Endothelial cell of umbilical vein (primary cell): ENCODE data around the gene SPNS2. TPM values are rescaled to one million over a fixed set of nuclear protein-coding genes. Genes with fewer than 3 reads are reported as not detected.

Experiments
- BruUV-seq: library from RNA; stranded (reverse); fragments of 400-500 nt; replicated peaks from 2 replicates; lab custom pipeline; 2021; lab: Mats Ljungman, UMichigan
- CTCF ChIA-PET: fragments of 300-600, 350-600 bp; sonication (Branson Sonifier 250); formaldehyde crosslinking; loops from one replicate; lab custom pipeline; 2021; ENCODE audit warnings: antibody characterized with exemption, inconsistent platforms; lab: Charles Lee
- POLR2A ChIA-PET: fragments of 300-600, 350-600 bp; sonication (Branson Sonifier 250); formaldehyde crosslinking; loops from one replicate; lab custom pipeline; 2021; ENCODE audit warnings: antibody characterized with exemption, inconsistent platforms; lab: Charles Lee
- DNase-seq: peaks from one replicate; pipeline ENCODE4 v3.0.0-alpha.2; 2011; ENCODE audit warnings: low read depth, low spot score
- FAIRE-seq: peaks from 2 replicates; lab custom pipeline; 2011; peaks lifted over from hg19 to GRCh38; lab: Jason Lieb, UNC
- H2AFZ ChIP-seq: 2 replicates; pipeline ENCODE4 v1.6.0; 2012; ENCODE audit warnings: low read depth, low read length, control low read depth, inconsistent platforms
- H3K27ac ChIP-seq: 2 replicates; pipeline ENCODE4 v1.5.1; 2011; ENCODE audit warnings: low read depth, mild to moderate bottlenecking, control low read depth, low read length, moderate library complexity; ENCODE audit not compliant: insufficient read depth
- H3K27me3 ChIP-seq, 2 experiments: 2 replicates each; pipeline versions ENCODE4 v1.6.0 to v1.6.1; 2011; ENCODE audit warnings: low read length in 2 of 2, mixed read lengths in 1 of 2; ENCODE audit not compliant: control insufficient read depth in 2 of 2, insufficient read depth in 2 of 2
- H3K36me3 ChIP-seq, 2 experiments: 2 replicates in 1 of 2; 3 replicates in 1 of 2; pipeline ENCODE4 v1.5.1; 2011; ENCODE audit warnings: low read length in 2 of 2, mild to moderate bottlenecking in 1 of 2, moderate library complexity in 1 of 2; ENCODE audit not compliant: control insufficient read depth in 2 of 2, insufficient read depth in 2 of 2; ENCODE audit errors: extremely low read depth in 1 of 2
- H3K4me1 ChIP-seq: 3 replicates; pipeline ENCODE4 v1.5.1; 2011; ENCODE audit warnings: mild to moderate bottlenecking, low read length; ENCODE audit not compliant: control insufficient read depth, insufficient read depth; ENCODE audit errors: extremely low read depth
- H3K4me2 ChIP-seq: 2 replicates; pipeline ENCODE4 v1.6.1; 2011; ENCODE audit warnings: low read length, control low read depth, mixed read lengths; ENCODE audit not compliant: insufficient read depth
- H3K4me3 ChIP-seq, 3 experiments: fragments of 200-600 bp in 1 of 3; sonication (generic), shearing (Covaris generic) in 1 of 3; replicated peaks in 1 of 3; 2 replicates each; pipeline ENCODE4 v1.5.1; 2011 to 2016; ENCODE audit warnings: control low read depth in 3 of 3, low read length in 3 of 3, mild to moderate bottlenecking in 2 of 3, inconsistent platforms in 1 of 3, low read depth in 1 of 3, moderate library complexity in 1 of 3; ENCODE audit not compliant: insufficient read depth in 1 of 3
- H3K79me2 ChIP-seq: 2 replicates; pipeline ENCODE4 v1.6.0; 2012; ENCODE audit warnings: low read length, inconsistent platforms; ENCODE audit not compliant: control insufficient read depth, insufficient read depth
- H3K9ac ChIP-seq: replicated peaks from 2 replicates; pipeline ENCODE3; 2011; ENCODE audit warnings: low read length, control low read depth; ENCODE audit not compliant: insufficient read depth; ENCODE audit errors: extremely low read depth
- H3K9me1 ChIP-seq: replicated peaks from 3 replicates; pipeline ENCODE4 v1.6.0; 2011; ENCODE audit warnings: mild to moderate bottlenecking, low read length; ENCODE audit not compliant: control insufficient read depth, insufficient read depth; ENCODE audit errors: extremely low read depth
- H3K9me3 ChIP-seq: replicated peaks from 2 replicates; pipeline ENCODE4 v1.5.1; 2012; ENCODE audit warnings: low read length, inconsistent platforms; ENCODE audit not compliant: control insufficient read depth, insufficient read depth
- H4K20me1 ChIP-seq: replicated peaks from 2 replicates; pipeline ENCODE3; 2011; ENCODE audit warnings: mild to moderate bottlenecking, low read length; ENCODE audit not compliant: control insufficient read depth, insufficient read depth; ENCODE audit errors: extremely low read depth
- EZH2 ChIP-seq: IDR thresholded peaks from 2 replicates; pipeline ENCODE4 v1.6.1; 2012; ENCODE audit warnings: borderline replicate concordance, low read depth, mild to moderate bottlenecking, moderate library complexity, low read length, inconsistent platforms; ENCODE audit not compliant: severe bottlenecking
- JUN ChIP-seq: IDR thresholded peaks from 2 replicates; pipeline ENCODE4 v1.6.1; 2011; ENCODE audit warnings: borderline replicate concordance, low read depth; ENCODE audit not compliant: insufficient read length, insufficient read depth
- POLR2AphosphoS5 ChIP-seq: IDR thresholded peaks from 2 replicates; pipeline ENCODE4 v1.6.1; 2012; ENCODE audit warnings: low read depth, mild to moderate bottlenecking, control low read depth, low read length, moderate library complexity; ENCODE audit not compliant: insufficient read depth
- dilution Hi-C: fragments of 300-500 bp; cut with MboI; formaldehyde crosslinking; loops from one replicate; pipeline ENCODE4 v1.15.0; 2019; ENCODE audit warnings: low sequenced_read_pairs; ENCODE audit not compliant: extremely low pct_ligation_motif_present
- intact Hi-C: fragments of 100-400 bp; cut with micrococcal nuclease; formaldehyde crosslinking; loops from one replicate; pipeline ENCODE4 v1.10.0; 2022
- polyA plus RNA-seq, 4 experiments: library from polyadenylated mRNA; depleted of rRNA in 3 of 4; stranded (reverse) in 3 of 4; unstranded in 1 of 4; fragments of >200 nt; gene quantifications; 2 replicates each; pipeline versions ENCODE4 v1.2.1 to v1.2.3, GENCODE V29; 2011 to 2012; ENCODE audit warnings: missing spikeins in 1 of 4
- total RNA-seq: library from RNA; stranded (reverse); gene quantifications from 2 replicates; pipeline ENCODE4 v1.2.3, GENCODE V29; 2021

Gene SPNS2
- total and polyA plus RNA-seq, 2 donors (not counting 3 experiments of a cell fraction or from before 2014, with no cell fraction given): 70.2 to 77.3 TPM

- dilution Hi-C loops (no loop called here), intact Hi-C loops (no loop called here)
- no peaks in the 10 kb centered on the region for H3K27me3 ChIP-seq
- DNase-seq (no peak), FAIRE-seq (no peak)
- POLR2A ChIA-PET: no interaction called here
- no peaks in the 10 kb centered on the region for H3K36me3 ChIP-seq
- CTCF ChIA-PET: interaction anchor here (0.5 to 2.0 kb wide), 6 partner anchors 15 to 170 kb away, joined by 3 to 6 read pairs (median 4); partner anchors contain the start of gene SPNS2
- peaks cover 13% of the 10 kb centered on the region for H3K4me1 ChIP-seq
- H4K20me1 ChIP-seq: no peaks in the 10 kb centered on the region
- no peak overlapping the region for H3K9ac ChIP-seq
- H3K4me2 ChIP-seq: no peak overlapping the region
- TF ChIP-seq POLR2AphosphoS5 (no peak), JUN (no peak)
- H3K79me2 ChIP-seq: no peaks in the 10 kb centered on the region
- H3K4me3 ChIP-seq: no peak overlapping the region
- BruUV-seq: no TSS peak
- H3K9me3 ChIP-seq: no peaks in the 10 kb centered on the region
- no peak overlapping the region for H2AFZ ChIP-seq
- no peaks in the 10 kb centered on the region for H3K9me1 ChIP-seq
- H3K27ac ChIP-seq: no peak overlapping the region
These were observed 16.2 kb upstream of the SPNS2 start for GRCh38 chr17:4482338-4483011.

GRCh38 chr17:4483012-4483840 is 15.5 kb upstream of the SPNS2 start:
- no peak overlapping the region for H3K27ac ChIP-seq
- no peak overlapping the region for H3K4me3 ChIP-seq
- H3K79me2 ChIP-seq: no peaks in the 10 kb centered on the region
- H3K9ac ChIP-seq: no peak overlapping the region
- no peaks in the 10 kb centered on the region for H4K20me1 ChIP-seq
- no peaks in the 10 kb centered on the region for H3K27me3 ChIP-seq
- ChIA-PET POLR2A (no interaction called here), CTCF (interaction anchor here (0.5 to 2.0 kb wide), 6 partner anchors 11 to 171 kb away, joined by 3 to 6 read pairs (median 4); partner anchors contain the start of gene SPNS2)
- intact Hi-C loops: no loop called here
- DNase-seq (no peak), FAIRE-seq (peak; percentile 68)
- no peaks in the 10 kb centered on the region for H3K9me3 ChIP-seq
- peaks cover 13% of the 10 kb centered on the region for H3K4me1 ChIP-seq
- no peak overlapping the region for H2AFZ ChIP-seq
- dilution Hi-C loops: no loop called here
- no peaks in the 10 kb centered on the region for H3K9me1 ChIP-seq
- TF ChIP-seq JUN (peak; percentile 20), EZH2 (no peak)
- no TSS peak for BruUV-seq
- H3K4me2 ChIP-seq: no peak overlapping the region
- H3K36me3 ChIP-seq: no peaks in the 10 kb centered on the region
